Parathyroid adenoma (tissue), 2 donors: ENCODE data around the gene NIN.

Experiments
- H2AFZ ChIP-seq: fragments of 300-600 bp; sonication (generic); one replicate; pipeline ENCODE4 v1.7.0; 2017; ENCODE audit warnings: antibody characterized with exemption, mild to moderate bottlenecking
- H3K27ac ChIP-seq: fragments of 300-600 bp; sonication (generic); one replicate; pipeline ENCODE4 v1.7.0; 2017
- H3K27me3 ChIP-seq: fragments of 300-600 bp; sonication (generic); one replicate; pipeline ENCODE4 v1.7.0; 2017; ENCODE audit warnings: low read length; ENCODE audit not compliant: control insufficient read depth, insufficient read depth
- H3K36me3 ChIP-seq: fragments of 300-600 bp; sonication (generic); one replicate; pipeline ENCODE4 v1.7.0; 2017; ENCODE audit warnings: low read length; ENCODE audit not compliant: control insufficient read depth, insufficient read depth
- H3K4me1 ChIP-seq: fragments of 300-600 bp; sonication (generic); one replicate; pipeline ENCODE4 v1.7.0; 2017; ENCODE audit warnings: control low read depth
- H3K4me2 ChIP-seq: fragments of 300-600 bp; sonication (generic); one replicate; pipeline ENCODE4 v1.7.0; 2017; ENCODE audit warnings: low read length
- H3K4me3 ChIP-seq: fragments of 300-600 bp; sonication (generic); one replicate; pipeline ENCODE4 v1.7.0; 2017; ENCODE audit warnings: low read depth, low read length
- H3K79me2 ChIP-seq: fragments of 300-600 bp; sonication (generic); one replicate; pipeline ENCODE4 v1.7.0; 2017; ENCODE audit warnings: control low read depth
- H3K9ac ChIP-seq: fragments of 300-600 bp; sonication (generic); one replicate; pipeline ENCODE4 v1.7.0; 2017; ENCODE audit warnings: mild to moderate bottlenecking
- H3K9me3 ChIP-seq: fragments of 300-600 bp; sonication (generic); one replicate; pipeline ENCODE4 v1.7.0; 2017; ENCODE audit warnings: low read length; ENCODE audit not compliant: control insufficient read depth
- TF ChIP-seq, protein P1 (sequence below): fragments of 300-600 bp; sonication (generic); IDR thresholded peaks from one replicate; pipeline ENCODE4 v1.7.0; 2017; ENCODE audit warnings: antibody characterized with exemption, mild to moderate bottlenecking
- donor health status: primary hyperparathyroidism.

NIN gene

DNA sequence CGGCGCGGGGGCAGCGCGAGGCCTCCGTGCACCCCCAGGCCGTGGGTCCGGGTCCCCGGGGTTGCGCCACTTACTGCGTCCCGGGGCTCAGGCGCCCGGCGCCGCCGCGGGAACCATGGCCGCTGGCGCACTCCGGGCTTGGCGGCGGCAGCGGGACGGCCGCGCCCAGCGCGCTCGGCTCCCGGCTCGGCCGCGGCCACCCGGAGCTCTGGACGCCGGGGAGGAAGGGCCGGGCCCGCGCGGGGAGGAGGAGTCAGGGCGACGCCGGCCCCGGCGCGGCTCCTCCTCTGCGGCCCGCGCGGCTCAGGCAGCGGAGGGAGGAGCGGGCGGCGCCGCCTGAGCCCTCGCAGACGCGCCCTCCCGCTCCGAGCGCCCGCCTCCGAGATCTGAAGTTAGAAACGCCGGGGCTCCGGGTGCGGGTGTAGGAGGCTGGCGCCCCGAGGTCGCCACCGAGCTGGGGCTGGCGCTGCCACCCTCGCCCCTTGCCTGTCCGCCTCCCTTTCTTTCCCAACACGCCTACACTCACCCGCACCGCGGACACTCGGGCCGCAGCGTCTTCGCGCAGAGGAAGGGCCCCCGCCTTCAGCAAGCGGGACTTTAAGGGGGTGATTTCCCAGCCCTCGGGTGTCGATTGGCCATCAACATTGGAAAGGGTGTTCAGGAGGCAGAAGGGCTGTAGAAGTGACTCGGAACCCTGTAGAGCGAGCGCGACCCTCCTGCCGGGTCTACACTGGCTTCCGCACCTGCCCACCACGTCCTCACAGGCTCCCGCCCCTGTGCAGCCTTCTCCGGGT lies at the start of gene NIN:
NIN (minus strand) TSS at position 231 of the 794 bp plus-strand sequence. CDS start 9,106 bp downstream, outside the sequence.
- peak within 1 kb of the TSS; percentile 77 for H3K4me3 ChIP-seq
- peaks cover 8% of the 10 kb centered on the region for H3K79me2 ChIP-seq
- H2AFZ ChIP-seq = peak within 1 kb of the TSS; percentile 98
- peak within 1 kb of the TSS; percentile 69 for H3K9ac ChIP-seq
- H3K4me2 ChIP-seq = peak within 1 kb of the TSS; percentile 86
- no peaks in the 10 kb centered on the region for H3K27me3 ChIP-seq
- peaks cover 5% of the 10 kb centered on the region for H3K4me1 ChIP-seq
- no peaks in the 10 kb centered on the region for H3K36me3 ChIP-seq
- TF ChIP-seq, protein P1, sequence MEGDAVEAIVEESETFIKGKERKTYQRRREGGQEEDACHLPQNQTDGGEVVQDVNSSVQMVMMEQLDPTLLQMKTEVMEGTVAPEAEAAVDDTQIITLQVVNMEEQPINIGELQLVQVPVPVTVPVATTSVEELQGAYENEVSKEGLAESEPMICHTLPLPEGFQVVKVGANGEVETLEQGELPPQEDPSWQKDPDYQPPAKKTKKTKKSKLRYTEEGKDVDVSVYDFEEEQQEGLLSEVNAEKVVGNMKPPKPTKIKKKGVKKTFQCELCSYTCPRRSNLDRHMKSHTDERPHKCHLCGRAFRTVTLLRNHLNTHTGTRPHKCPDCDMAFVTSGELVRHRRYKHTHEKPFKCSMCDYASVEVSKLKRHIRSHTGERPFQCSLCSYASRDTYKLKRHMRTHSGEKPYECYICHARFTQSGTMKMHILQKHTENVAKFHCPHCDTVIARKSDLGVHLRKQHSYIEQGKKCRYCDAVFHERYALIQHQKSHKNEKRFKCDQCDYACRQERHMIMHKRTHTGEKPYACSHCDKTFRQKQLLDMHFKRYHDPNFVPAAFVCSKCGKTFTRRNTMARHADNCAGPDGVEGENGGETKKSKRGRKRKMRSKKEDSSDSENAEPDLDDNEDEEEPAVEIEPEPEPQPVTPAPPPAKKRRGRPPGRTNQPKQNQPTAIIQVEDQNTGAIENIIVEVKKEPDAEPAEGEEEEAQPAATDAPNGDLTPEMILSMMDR = no peak
- peak within 1 kb of the TSS; percentile 59 for H3K27ac ChIP-seq
- H3K9me3 ChIP-seq = no peaks in the 10 kb centered on the region

DNA sequence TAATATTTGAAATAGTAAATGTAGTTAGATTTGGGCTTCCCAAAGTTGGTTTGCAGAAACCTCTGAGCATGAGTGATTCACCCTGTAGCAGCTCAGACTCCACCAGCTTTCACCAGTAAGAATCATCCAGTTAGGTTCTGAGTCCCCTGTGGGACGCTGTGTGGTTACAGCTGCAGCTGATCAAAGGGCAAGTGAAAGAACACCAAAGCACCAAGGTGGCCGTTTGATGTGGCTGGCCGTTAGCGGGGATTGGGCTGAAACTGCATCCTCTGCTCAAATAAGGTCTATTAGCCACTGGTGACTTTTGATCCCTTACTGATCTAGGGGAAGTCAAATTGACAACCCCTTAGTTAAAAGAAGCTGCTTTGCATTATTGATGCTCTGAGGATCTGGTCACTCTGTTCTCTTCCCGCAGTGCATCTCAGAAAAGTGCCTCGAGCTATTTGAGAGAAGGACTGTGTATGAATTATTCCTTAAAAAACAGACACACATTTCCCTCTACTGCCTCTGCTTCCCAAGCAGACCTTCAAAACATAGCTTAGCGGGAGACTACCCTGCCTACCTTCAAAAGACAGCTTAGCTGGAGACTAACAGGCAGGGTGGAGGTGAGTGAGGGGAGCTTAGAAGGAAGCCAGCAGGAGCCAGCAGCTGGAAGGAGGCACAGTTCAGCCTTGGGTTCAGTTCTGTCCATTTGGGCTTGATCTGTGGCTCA lies 44.6 kb upstream of the NIN start:
- Histone ChIP-seq H3K4me3 (no peak overlapping the region), H3K36me3 (no peaks in the 10 kb centered on the region), H3K27me3 (no peaks in the 10 kb centered on the region), H3K9ac (no peak overlapping the region), H3K79me2 (no peaks in the 10 kb centered on the region), H3K9me3 (no peaks in the 10 kb centered on the region), H3K4me2 (no peak overlapping the region), H3K27ac (no peak overlapping the region), H2AFZ (no peak overlapping the region), H3K4me1 (peaks cover 10% of the 10 kb centered on the region)
- TF ChIP-seq, protein P1 = no peak

GRCh38 chr14:50874757-50875156 lies 43.8 kb upstream of the NIN start:
- TF ChIP-seq, protein P1 = no peak
- Histone ChIP-seq H3K27me3 (no peaks in the 10 kb centered on the region), H3K4me1 (peaks cover 10% of the 10 kb centered on the region), H3K4me3 (no peak overlapping the region), H3K79me2 (no peaks in the 10 kb centered on the region), H3K4me2 (no peak overlapping the region), H2AFZ (peak overlapping the region; percentile 5), H3K9ac (no peak overlapping the region), H3K27ac (no peak overlapping the region), H3K9me3 (no peaks in the 10 kb centered on the region), H3K36me3 (no peaks in the 10 kb centered on the region)

DNA sequence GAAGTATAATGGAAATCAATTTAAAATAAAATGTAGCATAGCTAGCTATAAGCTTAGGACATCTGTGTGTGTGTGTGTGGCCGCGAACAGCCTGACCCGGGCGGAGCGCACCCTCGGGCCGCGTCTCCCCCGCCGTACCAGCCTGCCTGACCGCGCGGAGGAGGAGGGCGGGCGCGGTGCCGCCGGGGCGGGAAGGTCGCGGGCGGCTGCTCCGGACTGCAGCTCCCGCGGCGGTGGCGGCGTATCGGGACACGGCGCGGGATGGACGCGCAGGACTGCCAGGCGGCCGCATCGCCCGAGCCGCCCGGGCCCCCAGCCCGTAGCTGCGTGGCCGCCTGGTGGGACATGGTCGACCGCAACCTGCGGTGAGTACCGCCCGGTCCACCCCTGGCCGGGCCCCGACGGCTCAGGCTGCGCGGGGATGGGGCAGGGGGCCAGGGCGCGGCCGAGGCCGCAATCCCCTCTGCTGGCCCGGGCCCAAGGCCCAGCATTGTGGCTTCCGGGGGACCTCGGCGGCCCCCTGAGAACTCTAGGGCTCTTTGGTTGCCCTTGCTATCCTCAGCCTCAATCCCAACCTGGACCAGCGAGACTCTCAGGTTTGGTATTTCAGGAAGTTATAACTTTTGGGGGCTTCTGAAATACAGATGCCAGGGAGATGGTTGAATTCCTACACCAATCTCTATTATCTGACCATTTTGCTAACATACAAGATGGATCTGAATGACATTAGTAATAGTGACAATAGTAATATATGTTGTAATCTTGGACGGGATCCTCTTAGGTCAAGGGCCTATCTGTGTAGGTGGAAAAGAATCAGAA lies 41.2 kb upstream of the NIN start, which contains the start of gene ABHD12B:
ABHD12B (plus strand) TSS at position 140 of the 819 bp plus-strand sequence; CDS start at position 262, 122 bp downstream.
- H3K9me3 ChIP-seq = no peaks in the 10 kb centered on the region
- peak within 1 kb of the TSS; percentile 38 for H3K4me2 ChIP-seq
- no peak within 1 kb of the TSS for H3K9ac ChIP-seq
- peaks cover 10% of the 10 kb centered on the region for H3K4me1 ChIP-seq
- no peaks in the 10 kb centered on the region for H3K27me3 ChIP-seq
- H3K27ac ChIP-seq = no peak within 1 kb of the TSS
- peak within 1 kb of the TSS; percentile 34 for H2AFZ ChIP-seq
- H3K36me3 ChIP-seq = no peaks in the 10 kb centered on the region
- TF ChIP-seq, protein P1 = no peak
- H3K79me2 ChIP-seq = no peaks in the 10 kb centered on the region
- no peak within 1 kb of the TSS for H3K4me3 ChIP-seq
